AG09309 (cell line): ENCODE measurements around the gene AMBRA1.

Experiments used
- DNase-seq: peaks from one replicate; pipeline ENCODE4 v3.0.0-alpha.2; 2010; ENCODE audit warnings: low read depth
- H3K4me3 ChIP-seq: 2 replicates; pipeline ENCODE4 v1.5.1; 2011; ENCODE audit warnings: mild to moderate bottlenecking, low read depth, low read length, moderate library complexity; ENCODE audit not compliant: control insufficient read depth
- CTCF ChIP-seq: IDR thresholded peaks from 2 replicates; pipeline ENCODE4 v1.5.1; 2011; ENCODE audit warnings: mild to moderate bottlenecking, low read depth, low read length, inconsistent platforms; ENCODE audit not compliant: insufficient read depth, control insufficient read depth; ENCODE audit errors: missing control alignments

The AMBRA1 gene

GRCh38 chr11:46387919-46388618 lies 205.8 kb downstream of the AMBRA1 start:
- no peak for DNase-seq
- no peak for TF ChIP-seq CTCF
- no peak overlapping the region for H3K4me3 ChIP-seq

GRCh38 chr11:46387456-46387855 lies 206.4 kb downstream of the AMBRA1 start:
- DNase-seq, result no peak
- H3K4me3 ChIP-seq, result no peak overlapping the region
- no peak for TF ChIP-seq CTCF

DNA sequence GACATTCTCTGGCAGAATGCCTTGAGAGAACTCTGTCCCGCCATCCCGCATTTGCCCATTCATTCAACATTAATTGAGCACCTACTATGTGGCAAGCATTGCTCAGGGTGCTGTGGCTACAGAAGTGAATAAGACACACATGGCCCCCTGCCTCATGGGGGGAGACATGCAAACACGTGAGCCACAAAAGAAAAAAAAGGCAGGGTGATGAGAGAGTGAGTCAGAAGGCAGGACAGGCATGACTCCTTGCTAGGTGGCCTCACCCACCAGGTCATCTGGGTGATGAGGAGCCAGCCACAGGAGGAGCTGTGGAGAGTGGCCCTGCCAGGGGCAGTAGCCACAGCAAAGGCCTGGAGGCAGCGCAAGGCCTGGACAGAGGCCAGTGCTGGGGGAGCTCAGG lies 207.1 kb downstream of the AMBRA1 start:
- TF ChIP-seq CTCF, result no peak
- DNase-seq, result no peak
- H3K4me3 ChIP-seq, result no peak overlapping the region

DNA sequence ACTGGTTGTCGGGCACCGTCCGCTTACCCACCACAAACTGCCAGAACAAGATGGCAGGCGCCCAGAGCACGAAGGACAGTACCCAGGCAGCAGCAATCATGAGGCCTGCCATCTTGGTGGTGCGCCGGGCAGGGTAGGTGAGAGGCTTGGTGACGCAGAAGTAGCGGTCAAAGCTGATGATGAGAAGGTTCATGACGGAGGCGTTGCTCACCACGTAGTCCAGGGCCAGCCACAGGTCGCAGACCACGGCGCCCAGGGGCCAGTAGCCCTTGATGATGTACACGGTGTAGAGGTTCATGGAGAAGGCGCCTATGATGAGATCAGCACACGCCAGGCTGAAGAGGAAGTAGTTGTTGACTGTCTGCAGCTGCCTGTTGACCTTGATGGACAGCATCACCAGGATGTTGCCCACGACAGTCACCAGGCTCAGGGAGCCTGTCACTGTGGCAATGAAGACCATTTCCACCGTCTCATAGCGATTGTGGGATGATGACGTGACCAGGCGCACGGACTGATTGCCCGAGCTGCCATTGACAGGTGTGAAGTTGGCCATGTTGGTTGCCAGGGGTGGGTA lies 207.7 kb downstream of the AMBRA1 start:
- no peak for TF ChIP-seq CTCF
- H3K4me3 ChIP-seq, result no peak overlapping the region
- no peak for DNase-seq

GRCh38 chr11:46385169-46386004 lies 208.4 kb downstream of the AMBRA1 start:
- TF ChIP-seq CTCF, result no peak
- DNase-seq, result no peak
- no peak overlapping the region for H3K4me3 ChIP-seq

DNA sequence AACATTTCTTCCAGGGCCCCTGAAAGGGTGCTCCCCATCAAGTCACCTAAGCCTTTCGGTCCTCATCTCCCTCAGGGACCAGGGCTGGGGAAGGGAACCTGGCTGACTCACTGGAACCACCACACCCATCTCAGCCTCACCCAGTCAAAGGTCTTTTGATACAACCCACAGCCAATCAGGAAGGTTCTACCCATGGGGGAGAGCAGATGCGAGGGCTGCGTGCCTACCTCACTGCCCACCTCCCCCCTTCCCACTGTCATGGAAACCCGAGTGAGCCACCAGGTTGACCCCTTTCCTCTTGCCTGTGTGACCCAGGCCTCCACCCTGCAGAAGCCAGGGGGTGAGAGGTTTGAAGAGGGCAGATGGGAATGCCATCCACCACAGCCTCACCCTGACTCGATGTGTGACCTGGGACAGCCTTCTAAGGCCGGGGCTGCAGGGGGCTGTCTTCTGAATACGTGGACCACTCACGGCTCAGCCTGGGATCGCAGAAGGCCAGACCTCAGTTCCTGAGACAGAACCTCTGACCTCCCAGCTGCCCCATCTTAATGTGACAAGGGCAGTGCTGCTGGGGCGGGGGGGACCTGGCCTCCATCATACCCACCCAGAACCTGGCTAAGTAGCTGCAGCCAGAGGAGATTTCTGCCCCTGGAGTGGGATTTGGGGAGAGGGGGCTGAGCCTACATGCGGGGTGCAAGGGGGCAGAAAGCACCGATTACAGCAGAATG lies 209.7 kb downstream of the AMBRA1 start:
- no peak overlapping the region for H3K4me3 ChIP-seq
- no peak for TF ChIP-seq CTCF
- DNase-seq, result no peak
